ENCODE data around the gene IMPG2.

Gene IMPG2

DNA sequence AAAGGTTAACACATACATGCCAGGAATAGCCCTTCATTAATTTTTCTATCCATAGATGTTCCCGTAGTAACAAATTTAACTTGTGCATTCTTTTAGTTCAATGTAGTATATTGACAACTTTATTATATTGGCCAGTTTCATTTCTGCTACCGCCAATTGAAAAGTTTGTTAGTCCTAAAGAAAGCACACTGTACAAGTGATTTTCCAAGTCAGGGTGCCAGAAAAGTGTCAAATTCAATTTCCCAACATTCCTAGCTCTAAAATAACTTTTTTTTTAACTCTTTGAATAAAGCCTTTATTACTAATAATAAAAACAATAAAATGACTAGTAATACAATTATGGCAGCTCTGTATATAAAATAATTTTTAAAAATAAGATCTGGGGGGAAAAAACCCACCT lies 68.9 kb downstream of the IMPG2 start:
- H3K4me1 Mint-ChIP-seq: no peaks in the 10 kb centered on the region
- H3K27ac Mint-ChIP-seq (ENCODE audit: low read depth): no peak overlapping the region
- H3K9me3 Mint-ChIP-seq: no peaks in the 10 kb centered on the region
- no peaks in the 10 kb centered on the region for H3K36me3 Mint-ChIP-seq (ENCODE audit: insufficient read depth)
- H3K4me3 Mint-ChIP-seq: no peak overlapping the region
- ATAC-seq (replicated peaks; ENCODE audit: extremely low read depth, poor library complexity, severe bottlenecking) (no peak), DNase-seq (ENCODE audit: low spot score in 2 of 2) (no peak)
- H3K27me3 Mint-ChIP-seq: no peaks in the 10 kb centered on the region

DNA sequence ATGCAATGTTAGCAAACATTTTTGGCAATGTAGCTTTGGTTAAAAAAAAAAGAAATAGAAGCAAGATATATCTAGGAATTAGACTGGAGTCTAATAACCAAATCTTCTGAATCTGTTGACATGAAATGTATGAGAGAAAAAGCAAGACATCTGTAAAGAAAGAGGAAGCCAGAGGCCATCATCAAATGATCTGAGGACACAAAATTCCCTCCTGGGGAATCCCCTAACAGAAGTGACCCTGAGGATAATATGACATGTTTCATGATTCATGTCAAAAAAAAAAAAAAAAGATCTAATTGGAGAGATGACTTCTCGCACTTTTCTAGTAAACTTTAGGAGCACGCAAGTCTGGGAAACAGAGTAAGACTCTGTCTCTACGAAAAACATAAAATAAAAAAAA lies 70.9 kb downstream of the IMPG2 start:
- H3K4me3 Mint-ChIP-seq: no peak overlapping the region
- no peaks in the 10 kb centered on the region for H3K36me3 Mint-ChIP-seq (ENCODE audit: insufficient read depth)
- no peaks in the 10 kb centered on the region for H3K9me3 Mint-ChIP-seq
- H3K27me3 Mint-ChIP-seq: no peaks in the 10 kb centered on the region
- DNase-seq (ENCODE audit: low spot score in 2 of 2) (no peak), ATAC-seq (replicated peaks; ENCODE audit: extremely low read depth, poor library complexity, severe bottlenecking) (no peak)
- H3K27ac Mint-ChIP-seq (ENCODE audit: low read depth): no peak overlapping the region
- H3K4me1 Mint-ChIP-seq: no peaks in the 10 kb centered on the region

DNA sequence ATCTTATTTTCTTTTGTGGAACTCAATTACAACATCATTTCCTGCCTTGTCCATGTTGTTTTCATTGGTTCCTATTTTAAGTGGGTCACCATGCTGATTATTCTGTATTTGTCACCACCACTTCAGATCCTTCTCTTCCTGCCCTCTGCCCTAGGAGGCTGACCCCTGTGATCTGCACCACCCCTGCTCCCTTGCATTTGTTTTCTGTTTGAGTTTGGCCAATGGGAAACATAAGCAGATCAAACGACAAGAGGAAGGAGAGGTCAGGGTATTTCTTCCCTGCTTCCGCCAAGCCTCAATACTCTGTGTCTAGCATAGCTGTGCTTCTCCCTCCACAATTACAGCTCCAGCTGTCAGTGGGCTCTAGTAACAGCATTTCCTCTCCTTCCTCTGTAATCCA lies 71.6 kb downstream of the IMPG2 start:
- H3K9me3 Mint-ChIP-seq: no peaks in the 10 kb centered on the region
- no peak for ATAC-seq (replicated peaks; ENCODE audit: extremely low read depth, poor library complexity, severe bottlenecking)
- no peaks in the 10 kb centered on the region for H3K27me3 Mint-ChIP-seq
- peaks cover 3% of the 10 kb centered on the region for H3K36me3 Mint-ChIP-seq (ENCODE audit: insufficient read depth)
- no peak overlapping the region for H3K4me3 Mint-ChIP-seq
- no peak overlapping the region for H3K27ac Mint-ChIP-seq (ENCODE audit: low read depth)
- no peaks in the 10 kb centered on the region for H3K4me1 Mint-ChIP-seq
- no peak for DNase-seq (ENCODE audit: low spot score in 2 of 2)

DNA sequence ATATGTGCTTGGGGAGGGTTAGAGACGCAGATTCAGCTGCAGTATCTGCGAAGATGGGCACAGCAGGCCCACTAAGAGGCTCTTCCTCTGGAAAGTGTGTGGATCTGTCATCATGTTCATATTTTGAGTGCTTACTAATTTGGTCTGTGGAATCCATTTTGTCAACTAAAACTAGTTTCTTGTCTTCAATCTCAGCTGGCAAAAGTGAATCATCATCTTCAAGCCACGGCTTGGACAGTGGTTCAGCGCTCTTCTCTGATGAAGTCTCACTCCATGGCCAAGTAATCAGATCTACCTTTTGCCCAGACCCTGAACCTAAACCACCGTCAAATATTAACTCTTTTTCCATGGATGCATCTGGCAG lies 76.2 kb downstream of the IMPG2 start:
- no peak overlapping the region for H3K27ac Mint-ChIP-seq (ENCODE audit: low read depth)
- DNase-seq (ENCODE audit: low spot score in 2 of 2): no peak

DNA sequence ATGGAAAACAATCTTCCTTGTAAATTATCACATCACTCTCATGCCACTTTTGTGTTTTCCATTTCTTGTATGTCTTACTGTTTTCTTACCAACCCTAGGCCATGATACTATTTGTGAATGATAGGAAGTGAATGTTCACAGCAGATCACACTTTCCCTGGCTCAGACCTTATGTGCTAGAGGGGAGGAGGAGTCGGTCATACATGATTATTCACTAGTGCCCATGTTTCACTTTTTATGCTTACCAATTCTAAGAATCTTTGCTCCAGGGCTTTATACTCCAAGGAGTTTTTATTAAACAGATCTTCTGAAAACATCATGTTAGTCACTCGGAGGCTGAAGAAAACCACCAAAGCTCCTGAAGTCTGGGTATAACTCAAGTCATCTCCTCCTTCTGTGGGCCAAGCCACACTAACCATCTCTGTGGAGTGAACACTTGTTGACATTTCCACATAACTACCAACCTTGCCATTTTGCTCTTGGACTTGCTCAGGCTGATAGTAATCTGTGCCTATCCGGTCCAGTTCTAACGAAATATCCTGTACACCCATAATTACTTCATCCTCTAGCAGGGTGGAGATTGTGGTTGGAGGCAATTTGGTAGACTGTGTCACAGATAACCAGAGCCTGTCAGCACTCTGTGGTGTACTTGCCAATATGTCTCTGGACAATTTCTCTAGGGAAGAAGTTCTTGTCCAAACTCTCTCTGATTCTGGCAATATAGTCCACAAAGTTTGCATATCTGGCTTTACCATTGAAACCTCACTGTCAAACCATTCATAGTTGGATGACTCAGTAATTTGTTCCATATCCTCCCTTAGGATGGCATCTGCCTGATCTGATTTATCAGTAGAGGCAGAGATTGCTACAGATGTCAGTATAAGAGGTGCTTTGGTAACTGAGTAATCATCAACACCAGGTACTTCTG lies 76.8 kb downstream of the IMPG2 start:
- DNase-seq (ENCODE audit: low spot score in 2 of 2) (no peak), ATAC-seq (replicated peaks; ENCODE audit: extremely low read depth, poor library complexity, severe bottlenecking) (no peak)
- no peaks in the 10 kb centered on the region for H3K9me3 Mint-ChIP-seq
- H3K4me3 Mint-ChIP-seq: no peak overlapping the region
- peaks cover 3% of the 10 kb centered on the region for H3K36me3 Mint-ChIP-seq (ENCODE audit: insufficient read depth)
- H3K4me1 Mint-ChIP-seq: no peaks in the 10 kb centered on the region
- no peaks in the 10 kb centered on the region for H3K27me3 Mint-ChIP-seq
- no peak overlapping the region for H3K27ac Mint-ChIP-seq (ENCODE audit: low read depth)

More for the DNA sequence above, 76.2 kb downstream of the IMPG2 start:
- Mint-ChIP-seq H3K9me3 (no peaks in the 10 kb centered on the region), H3K36me3 (ENCODE audit: insufficient read depth) (peaks cover 3% of the 10 kb centered on the region), H3K4me3 (no peak overlapping the region), H3K4me1 (no peaks in the 10 kb centered on the region), H3K27me3 (no peaks in the 10 kb centered on the region)
- ATAC-seq (replicated peaks; ENCODE audit: extremely low read depth, poor library complexity, severe bottlenecking): no peak

DNA sequence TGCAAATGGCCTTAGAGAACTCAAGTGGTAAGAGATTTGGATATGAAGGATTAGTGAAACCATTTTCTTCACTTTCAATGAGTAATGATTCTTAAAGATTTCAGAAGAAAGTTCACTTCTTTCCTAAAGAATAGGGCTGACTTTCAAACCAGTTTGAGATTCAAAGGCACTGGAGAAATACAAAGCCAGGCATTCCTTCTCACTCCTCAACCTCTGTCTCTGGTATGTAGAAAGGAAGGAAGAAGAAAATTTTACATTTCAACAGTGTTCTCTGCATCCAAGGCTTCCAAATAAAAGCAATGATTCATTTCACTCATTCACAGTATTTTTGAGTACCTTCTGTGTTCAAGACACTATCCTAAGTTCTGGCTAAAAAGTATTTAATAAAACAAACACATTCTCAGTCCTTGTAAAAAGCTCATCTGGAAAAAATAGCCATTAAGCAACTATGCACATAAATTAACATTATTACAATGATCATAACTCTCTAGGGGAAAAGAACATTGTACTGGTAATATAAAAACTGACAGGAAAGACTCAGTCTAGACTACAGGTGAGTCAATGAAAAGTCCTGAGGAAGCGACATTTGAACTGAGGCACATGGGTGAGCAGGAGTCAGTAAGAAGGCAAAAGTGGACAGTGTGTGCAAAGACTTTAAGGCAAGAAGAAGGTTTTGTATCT lies 79.5 kb downstream of the IMPG2 start:
- DNase-seq (ENCODE audit: low spot score in 2 of 2) (no peak), ATAC-seq (replicated peaks; ENCODE audit: extremely low read depth, poor library complexity, severe bottlenecking) (no peak)
- no peaks in the 10 kb centered on the region for H3K4me1 Mint-ChIP-seq
- peaks cover 3% of the 10 kb centered on the region for H3K36me3 Mint-ChIP-seq (ENCODE audit: insufficient read depth)
- no peaks in the 10 kb centered on the region for H3K9me3 Mint-ChIP-seq
- H3K27ac Mint-ChIP-seq (ENCODE audit: low read depth): no peak overlapping the region
- no peaks in the 10 kb centered on the region for H3K27me3 Mint-ChIP-seq
- H3K4me3 Mint-ChIP-seq: no peak overlapping the region

DNA sequence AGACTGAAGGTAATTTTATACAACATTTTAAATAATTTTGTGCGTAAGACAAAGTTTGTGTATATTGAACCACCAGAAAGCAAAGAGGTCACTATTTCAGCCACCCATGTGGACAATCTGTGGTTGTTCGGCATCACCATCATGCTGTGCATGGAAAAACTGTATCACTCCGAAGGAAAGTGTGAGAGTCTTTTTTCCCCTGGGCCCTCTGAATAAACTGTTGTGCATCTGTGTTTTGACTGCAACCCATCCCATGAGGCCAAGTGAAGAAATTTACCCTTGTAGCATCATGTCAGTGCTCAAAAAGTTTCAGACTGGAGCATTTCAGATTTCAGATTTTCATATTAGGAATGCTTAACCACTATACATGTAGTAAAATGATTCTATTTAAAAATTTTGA lies 85.3 kb downstream of the IMPG2 start:
- DNase-seq (ENCODE audit: low spot score in 2 of 2) (no peak), ATAC-seq (replicated peaks; ENCODE audit: extremely low read depth, poor library complexity, severe bottlenecking) (no peak)
- Mint-ChIP-seq H3K27ac (ENCODE audit: low read depth) (no peak overlapping the region), H3K36me3 (ENCODE audit: insufficient read depth) (no peaks in the 10 kb centered on the region), H3K4me1 (no peaks in the 10 kb centered on the region), H3K9me3 (no peaks in the 10 kb centered on the region), H3K4me3 (no peak overlapping the region), H3K27me3 (no peaks in the 10 kb centered on the region)

DNA sequence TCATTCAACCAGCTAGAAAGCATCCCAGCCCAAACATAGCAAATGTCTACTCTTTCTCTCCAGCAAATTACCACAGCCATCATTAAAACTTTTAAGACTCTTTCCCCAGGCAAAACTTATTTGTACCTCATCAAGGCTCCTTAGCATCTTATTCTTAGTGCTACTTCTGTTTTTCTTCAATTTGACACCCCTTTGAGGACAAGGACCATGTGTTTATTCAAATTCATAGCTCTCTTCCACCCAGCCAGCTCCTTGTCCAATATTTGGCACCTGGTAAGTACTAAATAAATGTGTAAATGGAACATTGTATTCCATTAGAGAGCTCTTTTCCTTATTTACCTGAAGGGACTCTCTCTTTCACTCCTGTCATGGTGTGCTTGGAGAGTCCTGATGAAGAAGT lies 89.8 kb downstream of the IMPG2 start:
- no peaks in the 10 kb centered on the region for H3K4me1 Mint-ChIP-seq
- no peaks in the 10 kb centered on the region for H3K9me3 Mint-ChIP-seq
- H3K27me3 Mint-ChIP-seq: no peaks in the 10 kb centered on the region
- no peak overlapping the region for H3K27ac Mint-ChIP-seq (ENCODE audit: low read depth)
- no peak overlapping the region for H3K4me3 Mint-ChIP-seq
- no peaks in the 10 kb centered on the region for H3K36me3 Mint-ChIP-seq (ENCODE audit: insufficient read depth)
- ATAC-seq (replicated peaks; ENCODE audit: extremely low read depth, poor library complexity, severe bottlenecking) (no peak), DNase-seq (ENCODE audit: low spot score in 2 of 2) (no peak)

DNA sequence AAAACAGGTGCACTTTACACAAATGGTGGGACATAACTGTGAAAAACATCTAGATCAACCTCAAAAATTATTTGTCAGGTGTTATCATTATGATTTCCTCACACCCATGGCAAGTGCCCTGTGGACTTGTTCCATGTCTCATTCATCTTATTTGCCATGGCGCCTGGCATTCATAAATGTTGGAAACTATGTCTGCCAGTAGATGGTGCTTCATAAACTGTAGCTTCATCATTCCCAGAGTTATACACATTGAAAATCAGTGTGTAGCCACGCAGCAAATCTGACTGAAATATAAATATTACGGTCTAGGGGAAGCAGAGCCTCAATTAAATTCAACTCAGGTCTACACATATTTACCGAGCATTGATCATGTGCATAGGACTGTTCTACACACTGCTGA lies 90.7 kb downstream of the IMPG2 start:
- no peaks in the 10 kb centered on the region for H3K36me3 Mint-ChIP-seq (ENCODE audit: insufficient read depth)
- H3K4me3 Mint-ChIP-seq: no peak overlapping the region
- ATAC-seq (replicated peaks; ENCODE audit: extremely low read depth, poor library complexity, severe bottlenecking) (no peak), DNase-seq (ENCODE audit: low spot score in 2 of 2) (no peak)
- H3K27ac Mint-ChIP-seq (ENCODE audit: low read depth): no peak overlapping the region
- H3K4me1 Mint-ChIP-seq: no peaks in the 10 kb centered on the region
- no peaks in the 10 kb centered on the region for H3K27me3 Mint-ChIP-seq
- no peaks in the 10 kb centered on the region for H3K9me3 Mint-ChIP-seq

DNA sequence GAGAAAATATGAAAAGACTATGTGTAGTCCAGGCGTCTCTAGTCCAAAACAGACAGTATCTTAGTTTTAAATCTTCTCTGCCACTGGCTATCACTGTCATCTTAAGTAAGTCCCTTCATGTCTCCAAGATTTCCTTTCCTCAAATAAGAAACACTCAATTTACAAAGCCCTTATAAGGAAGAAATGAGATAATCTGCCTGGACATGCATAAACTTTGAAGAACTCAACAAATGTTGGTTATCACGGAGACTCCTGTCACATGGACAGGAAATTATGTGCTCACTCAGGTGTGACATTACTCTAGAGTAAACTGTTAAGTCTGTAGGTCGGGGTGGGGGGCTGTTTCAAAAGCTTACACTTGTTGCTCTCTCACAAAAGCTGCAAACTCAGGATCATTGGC lies 91.9 kb downstream of the IMPG2 start:
- no peak overlapping the region for H3K27ac Mint-ChIP-seq (ENCODE audit: low read depth)
- H3K36me3 Mint-ChIP-seq (ENCODE audit: insufficient read depth): no peaks in the 10 kb centered on the region
- no peaks in the 10 kb centered on the region for H3K27me3 Mint-ChIP-seq
- H3K4me3 Mint-ChIP-seq: no peak overlapping the region
- no peaks in the 10 kb centered on the region for H3K4me1 Mint-ChIP-seq
- DNase-seq (ENCODE audit: low spot score in 2 of 2) (no peak), ATAC-seq (replicated peaks; ENCODE audit: extremely low read depth, poor library complexity, severe bottlenecking) (no peak)
- H3K9me3 Mint-ChIP-seq: no peaks in the 10 kb centered on the region

DNA sequence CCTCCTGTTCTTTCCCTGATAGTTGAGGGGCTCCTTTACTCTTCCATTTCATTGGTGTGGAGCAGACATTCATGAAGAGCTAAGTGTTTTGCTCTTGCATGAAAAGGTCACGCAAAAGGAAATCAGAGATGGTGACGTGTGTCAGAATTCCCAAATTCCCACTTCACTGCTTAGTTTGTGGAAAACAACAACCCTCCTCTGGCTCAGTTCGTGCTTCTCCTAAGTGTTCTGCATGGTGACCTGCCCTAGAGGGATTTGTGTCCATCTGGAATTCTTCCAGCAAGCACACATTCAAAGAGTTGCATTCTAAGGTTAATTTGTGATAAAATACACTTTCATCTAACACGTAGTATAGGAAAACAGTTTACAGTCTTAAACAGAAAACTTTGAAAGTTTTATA lies 95.6 kb downstream of the IMPG2 start:
- Mint-ChIP-seq H3K4me3 (no peak overlapping the region), H3K36me3 (ENCODE audit: insufficient read depth) (no peaks in the 10 kb centered on the region)

DNA sequence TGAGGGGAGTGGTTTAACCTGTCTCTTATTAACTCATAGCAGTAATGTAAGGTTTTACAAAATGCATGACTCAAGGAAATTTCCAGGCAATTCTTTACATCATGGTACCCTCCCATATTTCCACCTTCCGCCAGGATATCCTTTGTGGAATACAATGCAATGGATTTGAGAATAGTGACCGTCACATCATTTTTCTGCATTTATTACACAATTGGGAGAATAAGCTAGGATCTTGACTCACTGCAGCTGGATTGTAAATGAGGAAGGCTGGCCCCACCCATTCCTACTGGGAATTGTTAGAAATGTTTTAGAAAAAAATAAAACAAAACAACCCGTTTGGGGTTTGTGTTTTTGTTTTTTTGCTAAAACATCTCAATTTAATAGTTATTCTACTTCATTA lies 97.4 kb downstream of the IMPG2 start:
- Mint-ChIP-seq H3K27ac (ENCODE audit: low read depth) (no peak overlapping the region), H3K9me3 (no peaks in the 10 kb centered on the region), H3K27me3 (no peaks in the 10 kb centered on the region), H3K4me3 (no peak overlapping the region), H3K4me1 (no peaks in the 10 kb centered on the region), H3K36me3 (ENCODE audit: insufficient read depth) (no peaks in the 10 kb centered on the region)
- DNase-seq (ENCODE audit: low spot score in 2 of 2): no peak
- no peak for ATAC-seq (replicated peaks; ENCODE audit: extremely low read depth, poor library complexity, severe bottlenecking)

More for the DNA sequence above, 95.6 kb downstream of the IMPG2 start:
- ATAC-seq (replicated peaks; ENCODE audit: extremely low read depth, poor library complexity, severe bottlenecking) (no peak), DNase-seq (ENCODE audit: low spot score in 2 of 2) (no peak)
- no peaks in the 10 kb centered on the region for H3K27me3 Mint-ChIP-seq
- no peaks in the 10 kb centered on the region for H3K4me1 Mint-ChIP-seq
- no peak overlapping the region for H3K27ac Mint-ChIP-seq (ENCODE audit: low read depth)
- no peaks in the 10 kb centered on the region for H3K9me3 Mint-ChIP-seq

DNA sequence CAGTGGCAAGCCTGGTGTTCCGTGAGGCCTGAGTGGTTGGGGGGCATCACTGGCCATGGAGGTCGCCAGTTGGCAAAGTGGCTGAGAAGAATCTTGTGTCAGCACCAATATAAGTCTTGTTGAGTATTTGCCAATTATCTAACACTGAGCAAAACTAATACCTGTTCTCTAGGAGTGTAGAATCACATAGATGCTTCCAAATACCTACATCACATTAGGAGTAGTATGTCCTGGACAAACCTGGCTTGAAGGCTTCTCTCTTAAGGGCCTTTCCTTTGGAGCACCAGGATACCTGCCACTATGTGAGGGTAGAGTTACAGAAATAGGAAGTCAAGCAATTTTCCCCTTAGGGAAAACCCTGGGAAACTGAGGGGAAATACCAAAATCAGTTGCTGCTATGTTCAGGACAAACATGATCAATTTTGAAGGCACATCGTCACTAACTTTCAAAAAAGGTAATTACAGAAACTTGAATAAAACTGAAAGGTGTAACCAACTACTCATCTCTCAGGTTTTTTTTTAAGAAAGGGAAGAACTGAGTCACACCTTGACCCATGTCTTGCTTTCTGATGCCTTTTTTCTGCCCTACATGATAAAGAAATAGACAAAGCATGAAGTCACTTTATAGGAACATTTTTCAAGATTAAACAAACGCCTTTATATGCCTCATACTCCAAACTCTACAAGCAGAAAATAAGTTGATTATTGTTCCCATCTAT lies 100.4 kb downstream of the IMPG2 start:
- no peak for ATAC-seq (replicated peaks; ENCODE audit: extremely low read depth, poor library complexity, severe bottlenecking)
- no peak overlapping the region for H3K27ac Mint-ChIP-seq (ENCODE audit: low read depth)

More for the DNA sequence above, 100.4 kb downstream of the IMPG2 start:
- H3K4me3 Mint-ChIP-seq: no peak overlapping the region
- no peaks in the 10 kb centered on the region for H3K4me1 Mint-ChIP-seq
- no peaks in the 10 kb centered on the region for H3K9me3 Mint-ChIP-seq
- no peaks in the 10 kb centered on the region for H3K27me3 Mint-ChIP-seq
- DNase-seq (ENCODE audit: low spot score in 2 of 2): no peak
- no peaks in the 10 kb centered on the region for H3K36me3 Mint-ChIP-seq (ENCODE audit: insufficient read depth)

All from central memory CD8-positive, alpha-beta T cell (primary cell).